CD4-positive, alpha-beta T cell treated with Interleukin-2 at 100 ng/mL for 4 hours (primary cell): ENCODE results near the gene KRTAP4-8.
"Not testable (repeated sequence)": the region's sequence is repeated elsewhere in the genome, so short reads cannot be mapped to it uniquely, and the experiment has no call there.

Experiments
- DNase-seq: peaks from one replicate; pipeline ENCODE4 v3.0.0-alpha.2; 2020; ENCODE audit warnings: low spot score

Gene KRTAP4-8

DNA sequence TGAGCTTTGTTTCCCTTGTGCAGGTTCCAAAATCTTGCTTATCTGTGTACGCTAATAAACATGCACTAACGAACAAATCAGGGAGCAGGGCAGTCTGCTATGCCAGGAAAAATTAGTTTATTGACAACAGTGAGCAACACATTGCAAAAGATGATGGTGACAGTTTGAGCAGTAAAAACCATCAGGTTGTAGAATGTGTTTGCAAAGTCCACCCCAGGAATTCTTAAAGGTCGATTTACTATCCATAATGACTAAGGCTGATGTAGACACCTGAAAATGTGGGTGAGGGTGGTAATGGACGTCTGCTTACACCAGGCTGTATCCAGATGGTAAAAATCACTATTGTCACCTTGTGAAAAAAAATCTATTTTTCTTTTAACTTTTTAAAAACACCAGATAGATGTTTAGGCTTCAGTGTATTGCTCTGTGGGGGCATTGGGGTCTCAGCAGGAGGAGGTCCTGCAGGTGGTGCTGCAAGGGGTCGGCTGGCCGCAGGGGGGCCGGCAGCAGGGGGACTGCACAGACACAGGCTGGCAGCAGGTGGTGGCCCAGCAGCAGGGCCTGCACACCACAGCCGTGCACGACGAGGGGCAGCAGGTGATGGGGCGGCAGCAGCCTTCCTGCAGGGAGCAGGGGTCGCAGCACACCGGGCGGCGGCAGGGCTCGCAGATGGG, 32.8 kb downstream of the KRTAP4-8 start:
- DNase-seq = not testable (repeated sequence)

DNA sequence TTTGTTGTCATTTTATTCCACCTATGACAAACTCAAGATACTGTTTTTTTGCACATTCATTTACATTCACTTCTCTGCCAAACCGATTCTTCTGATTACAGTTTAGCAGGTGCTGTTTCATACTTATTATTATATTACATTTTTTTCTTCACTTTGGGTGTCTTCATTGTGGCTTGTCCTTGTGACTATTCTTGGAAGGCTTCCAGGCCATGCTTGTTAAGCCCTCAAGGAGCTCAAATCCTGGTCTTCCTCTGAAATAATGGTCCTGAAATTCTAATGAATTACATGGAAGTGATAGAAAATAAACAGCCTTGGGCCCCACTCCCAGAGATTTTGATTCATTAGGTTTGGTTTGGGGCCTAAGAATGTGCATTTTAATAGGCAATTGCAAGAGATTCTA, 33.6 kb downstream of the KRTAP4-8 start:
- no peak for DNase-seq

DNA sequence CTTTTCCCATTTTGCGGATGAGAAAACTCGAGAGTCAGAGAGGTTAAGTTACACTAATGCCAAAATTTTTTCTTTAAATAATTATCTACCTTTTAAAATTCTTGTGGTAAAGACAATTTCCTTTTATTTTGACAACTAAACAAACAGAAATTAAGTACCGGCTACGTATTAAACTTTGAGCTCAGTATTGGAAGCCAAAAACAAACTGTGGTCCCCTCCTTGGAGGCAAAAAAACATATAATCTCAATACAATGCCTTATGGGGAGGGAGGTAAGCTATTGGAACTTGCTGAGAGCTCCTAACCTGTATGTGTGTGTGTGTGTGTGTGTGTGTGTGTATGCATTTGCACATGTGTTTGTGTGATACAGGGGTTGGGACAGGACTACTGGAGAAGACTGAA, 34.5 kb downstream of the KRTAP4-8 start:
- no peak for DNase-seq

DNA sequence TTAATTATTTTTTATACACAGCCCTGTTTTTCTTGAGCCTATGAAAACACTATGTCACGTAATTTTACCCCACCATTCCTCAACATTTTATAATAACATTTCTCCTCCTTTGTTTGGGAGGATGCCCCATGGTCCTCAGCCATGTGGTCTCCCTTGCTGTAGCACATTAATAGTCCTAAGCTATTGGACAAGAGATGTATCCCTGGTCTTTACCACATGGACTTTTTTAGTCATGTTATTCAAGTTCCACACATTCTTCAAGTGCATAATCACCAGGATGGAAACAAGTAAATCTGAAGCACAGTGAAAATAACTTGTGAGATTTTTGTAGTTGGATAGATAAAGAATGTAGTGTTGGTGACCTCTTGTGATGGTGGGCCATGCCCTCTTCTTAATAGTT, 36.0 kb downstream of the KRTAP4-8 start:
- DNase-seq = no peak

DNA sequence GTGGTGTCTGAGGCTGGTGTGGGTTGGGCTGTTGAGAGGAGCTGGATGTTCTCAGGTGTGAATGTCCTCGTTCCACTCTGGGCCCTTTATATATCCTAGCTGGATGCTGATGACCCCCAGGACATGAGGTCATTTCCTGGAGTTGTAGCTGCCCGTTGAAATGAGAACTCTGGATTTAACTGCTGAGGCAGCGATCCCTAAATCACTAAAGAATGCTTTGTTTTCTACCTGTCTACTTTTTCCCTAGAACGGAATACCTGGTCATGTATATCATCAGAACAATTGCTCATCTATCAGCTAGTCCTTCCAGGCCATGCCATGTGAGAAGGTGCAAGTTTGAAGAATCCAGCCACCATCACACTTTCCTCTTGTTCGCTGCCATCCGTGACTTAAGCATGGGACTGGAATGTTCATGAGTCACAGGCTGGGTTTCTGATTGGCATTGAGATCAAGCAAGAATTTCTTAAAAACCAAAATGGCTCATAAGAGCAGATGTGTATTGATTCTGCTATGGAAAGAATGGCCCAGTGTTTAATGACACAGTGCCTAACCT, 37.8 kb downstream of the KRTAP4-8 start, which contains the start of gene KRTAP2-3:
KRTAP2-3 (minus strand) TSS at position 63 of the 553 bp plus-strand sequence. CDS start 64 bp downstream, outside the sequence.
- DNase-seq = no peak

DNA sequence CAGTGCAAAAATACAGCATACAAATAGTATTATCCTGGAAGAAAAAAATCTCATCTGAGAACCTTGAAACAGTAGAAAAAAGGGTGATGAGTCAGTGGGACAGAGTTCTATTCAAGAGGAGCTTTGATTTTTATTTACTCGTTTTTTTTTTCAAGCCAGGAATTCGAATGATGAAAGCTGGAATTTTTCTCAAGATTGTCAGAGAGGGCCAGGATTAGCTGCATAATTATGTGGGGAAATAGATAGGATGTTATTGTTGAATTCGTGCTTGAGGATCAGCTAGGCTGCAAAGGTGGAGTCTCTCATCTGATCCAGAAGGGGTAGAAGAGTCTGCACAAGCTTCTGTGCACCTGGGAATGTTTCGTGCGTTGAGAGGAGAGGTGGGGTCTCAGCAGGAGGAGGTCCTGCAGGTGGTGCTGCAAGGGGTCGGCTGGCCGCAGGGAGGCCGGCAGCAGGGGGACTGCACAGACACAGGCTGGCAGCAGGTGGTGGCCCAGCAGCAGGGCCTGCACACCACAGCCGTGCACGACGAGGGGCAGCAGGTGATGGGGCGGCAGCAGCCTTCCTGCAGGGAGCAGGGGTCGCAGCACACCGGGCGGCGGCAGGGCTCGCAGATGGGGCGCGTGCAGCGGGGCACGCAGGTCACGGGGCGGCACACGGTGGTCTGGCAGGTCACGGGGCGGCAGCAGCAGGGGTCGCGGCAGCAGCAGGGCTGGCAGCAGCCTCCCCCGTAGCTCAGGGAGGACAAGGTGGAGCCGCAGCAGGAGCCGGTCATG, 38.5 kb downstream of the KRTAP4-8 start:
- not testable (repeated sequence) for DNase-seq

DNA sequence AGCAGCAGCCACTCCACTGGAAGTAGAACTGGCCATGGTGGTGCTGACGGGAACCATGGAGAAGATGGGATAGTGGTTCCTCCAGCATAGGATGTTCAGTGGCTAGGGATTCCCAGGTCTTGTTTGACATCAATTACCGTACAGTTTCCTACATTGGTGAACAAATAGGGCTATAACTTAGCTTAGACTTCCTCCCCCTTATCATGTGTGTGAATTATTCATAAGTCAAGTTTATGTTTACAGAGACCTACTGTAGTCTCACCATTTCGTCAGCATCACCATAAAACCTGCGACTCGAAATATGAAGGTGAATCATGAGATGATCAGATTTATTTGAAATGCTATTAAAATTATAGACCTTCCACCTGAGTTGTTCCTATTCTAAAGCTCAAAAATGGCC, 39.2 kb downstream of the KRTAP4-8 start:
- no peak for DNase-seq

DNA sequence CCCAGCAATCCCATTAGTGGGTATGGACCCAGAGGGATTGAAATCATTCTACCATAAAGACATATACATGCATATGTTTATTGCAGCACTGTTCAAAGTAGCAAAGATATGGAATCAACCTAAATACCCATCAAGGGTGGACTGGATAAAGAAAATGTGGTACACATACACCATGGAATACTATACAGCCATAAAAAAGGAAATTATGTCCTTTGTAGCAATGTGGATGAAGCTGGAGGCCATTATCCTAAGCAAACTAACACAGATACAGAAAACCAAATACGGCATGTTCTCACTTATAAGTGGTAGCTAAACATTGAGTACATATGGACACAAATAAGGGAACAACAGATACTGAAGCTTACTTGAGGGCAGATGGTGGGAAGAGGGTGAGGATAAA, 40.4 kb downstream of the KRTAP4-8 start:
- no peak for DNase-seq

DNA sequence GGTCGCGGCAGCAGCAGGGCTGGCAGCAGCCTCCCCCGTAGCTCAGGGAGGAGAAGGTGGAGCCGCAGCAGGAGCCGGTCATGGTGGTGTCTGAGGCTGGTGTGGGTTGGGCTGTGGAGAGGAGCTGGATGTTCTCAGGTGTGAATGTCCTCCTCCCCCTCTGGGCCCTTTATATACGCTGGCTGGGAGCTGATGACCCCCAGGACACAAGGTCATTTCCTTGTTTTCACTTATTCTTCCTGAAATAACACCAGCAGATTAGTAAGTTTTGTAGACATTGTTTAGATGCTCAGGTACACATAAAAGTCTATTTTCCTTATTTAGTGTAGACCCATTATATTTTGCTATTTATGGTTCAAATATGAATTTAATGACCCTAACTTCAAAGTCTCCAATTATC, 42.8 kb downstream of the KRTAP4-8 start, which contains the start of gene KRTAP2-2:
KRTAP2-2 (minus strand) TSS at position 101 of the 400 bp plus-strand sequence; CDS start at position 82, 19 bp downstream.
- DNase-seq = not testable (repeated sequence)

DNA sequence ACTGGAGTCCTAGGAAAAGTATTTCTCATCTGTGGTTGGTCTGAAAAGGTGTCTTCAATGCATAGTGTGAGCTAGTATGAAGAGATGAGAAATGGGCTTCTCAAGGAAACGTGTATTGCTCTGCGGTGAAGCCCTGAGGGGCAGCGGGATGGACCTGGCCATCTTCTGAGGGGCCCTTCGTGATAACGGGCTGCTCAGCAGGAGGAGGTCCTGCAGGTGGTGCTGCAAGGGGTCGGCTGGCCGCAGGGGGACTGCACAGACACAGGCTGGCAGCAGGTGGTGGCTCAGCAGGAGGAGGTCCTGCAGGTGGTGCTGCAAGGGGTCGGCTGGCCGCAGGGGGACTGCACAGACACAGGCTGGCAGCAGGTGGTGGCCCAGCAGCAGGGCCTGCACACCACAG, 43.4 kb downstream of the KRTAP4-8 start:
- not testable (repeated sequence) for DNase-seq

DNA sequence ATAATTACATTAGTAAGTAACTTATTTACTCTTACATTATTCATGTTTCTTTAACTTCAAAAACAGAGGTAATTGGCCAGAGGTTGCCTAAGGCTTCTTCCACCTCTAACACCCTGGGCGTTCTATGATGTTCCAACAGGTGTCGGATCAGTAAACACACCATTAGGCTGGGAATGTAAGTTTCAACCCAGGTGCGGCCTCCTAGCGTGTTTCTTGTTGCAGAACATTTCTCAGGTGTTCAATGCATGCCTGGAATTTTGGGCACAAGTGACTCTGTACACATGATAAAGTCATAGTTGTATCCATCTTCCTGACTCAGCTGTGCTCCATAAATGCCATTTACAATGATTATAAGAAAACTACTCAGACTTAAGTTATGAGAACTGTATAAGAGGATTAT, 43.9 kb downstream of the KRTAP4-8 start:
- DNase-seq = no peak

DNA sequence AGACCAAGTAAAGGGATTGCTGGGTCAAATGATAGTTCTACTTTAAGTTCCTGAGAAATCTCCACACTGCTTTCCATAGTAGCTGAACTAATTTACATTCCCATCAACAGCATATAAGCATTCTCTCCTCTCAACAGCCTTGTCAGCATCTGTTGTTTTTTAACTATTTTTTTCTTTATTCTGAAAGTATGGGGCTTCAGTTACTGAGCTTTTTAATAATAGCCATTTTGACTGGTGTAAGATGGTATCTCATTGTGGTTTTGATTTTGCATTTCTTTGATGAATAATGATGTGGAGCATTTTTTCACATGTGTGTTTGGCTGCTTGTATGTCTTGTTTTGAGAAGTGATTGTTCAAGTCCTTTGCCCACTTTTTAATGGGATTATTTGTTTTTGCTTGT, 45.4 kb downstream of the KRTAP4-8 start:
- no peak for DNase-seq

DNA sequence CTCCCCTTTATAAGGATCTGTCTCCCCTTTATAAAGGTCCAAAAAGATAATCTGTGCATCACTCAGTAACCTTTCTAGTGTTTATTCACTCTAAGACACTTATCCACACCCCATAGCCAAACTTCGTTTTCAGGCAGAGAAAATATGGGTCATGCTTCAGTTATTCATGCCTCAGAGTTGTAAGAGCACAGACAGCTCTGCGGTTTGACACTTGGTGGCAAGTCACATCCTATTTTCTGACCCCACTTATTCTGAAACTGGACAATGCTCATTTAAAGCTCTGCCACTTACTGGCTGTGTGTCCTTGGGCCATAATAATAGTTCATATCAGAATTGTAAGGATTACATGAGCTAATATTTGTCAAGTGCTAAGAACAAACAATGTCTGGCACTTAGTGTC, 48.8 kb downstream of the KRTAP4-8 start:
- DNase-seq = no peak

DNA sequence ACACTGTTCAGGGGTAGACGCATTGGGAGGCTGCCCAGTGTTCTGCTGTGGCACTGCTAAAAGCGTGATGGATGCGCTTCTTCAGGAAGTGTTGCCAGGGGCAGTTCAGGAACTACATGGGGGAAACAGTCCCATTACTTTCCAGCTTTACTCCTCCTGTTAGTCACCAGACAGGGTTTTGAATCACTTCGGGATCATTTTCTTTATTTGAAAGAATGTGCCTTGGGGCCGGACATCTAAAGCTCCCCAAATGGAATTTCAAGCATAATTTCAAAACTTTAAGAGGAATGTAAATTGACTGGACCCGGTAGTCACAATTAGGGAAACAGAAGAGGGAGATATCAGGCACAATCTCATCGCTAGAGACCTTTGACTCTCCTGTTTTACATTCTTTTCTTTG, 49.5 kb downstream of the KRTAP4-8 start:
- no peak for DNase-seq
